ENCODE results near the gene ARFGAP1.
A peak's percentile ranks its signal among the peaks of the same experiment; 100 is the strongest.

ARFGAP1 gene

DNA sequence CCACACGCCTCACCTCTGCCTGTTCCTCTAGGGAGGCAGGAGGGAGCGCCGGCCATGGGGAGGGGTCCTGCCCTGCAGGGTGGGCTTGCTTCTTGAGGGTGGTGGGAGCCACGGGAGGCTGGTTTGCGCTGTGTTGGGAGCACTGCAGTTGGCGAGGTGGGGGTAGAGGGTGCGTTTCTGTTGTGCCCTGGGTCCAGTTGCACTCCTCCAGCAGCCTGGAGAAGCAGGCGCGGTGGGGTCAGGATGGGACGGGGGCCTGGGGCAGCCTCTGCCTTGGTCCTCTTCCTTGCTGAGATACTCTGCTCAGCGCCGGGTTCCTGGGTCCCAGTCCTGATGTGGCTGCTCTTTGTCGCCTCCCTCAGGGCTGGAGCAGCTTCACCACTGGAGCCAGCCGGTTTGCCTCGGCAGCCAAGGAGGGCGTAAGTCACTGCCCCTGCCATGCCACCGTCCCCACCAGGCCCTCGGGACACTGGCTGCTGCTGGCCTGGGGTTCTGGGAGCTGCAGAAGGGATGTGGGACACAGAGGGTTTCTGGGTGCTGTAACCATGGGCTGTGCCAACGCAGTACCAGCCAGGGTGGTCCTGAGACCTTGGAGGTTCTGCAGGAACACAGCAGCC is 8.4 kb downstream of the ARFGAP1 start:
- DNase-seq, result no peak

DNA sequence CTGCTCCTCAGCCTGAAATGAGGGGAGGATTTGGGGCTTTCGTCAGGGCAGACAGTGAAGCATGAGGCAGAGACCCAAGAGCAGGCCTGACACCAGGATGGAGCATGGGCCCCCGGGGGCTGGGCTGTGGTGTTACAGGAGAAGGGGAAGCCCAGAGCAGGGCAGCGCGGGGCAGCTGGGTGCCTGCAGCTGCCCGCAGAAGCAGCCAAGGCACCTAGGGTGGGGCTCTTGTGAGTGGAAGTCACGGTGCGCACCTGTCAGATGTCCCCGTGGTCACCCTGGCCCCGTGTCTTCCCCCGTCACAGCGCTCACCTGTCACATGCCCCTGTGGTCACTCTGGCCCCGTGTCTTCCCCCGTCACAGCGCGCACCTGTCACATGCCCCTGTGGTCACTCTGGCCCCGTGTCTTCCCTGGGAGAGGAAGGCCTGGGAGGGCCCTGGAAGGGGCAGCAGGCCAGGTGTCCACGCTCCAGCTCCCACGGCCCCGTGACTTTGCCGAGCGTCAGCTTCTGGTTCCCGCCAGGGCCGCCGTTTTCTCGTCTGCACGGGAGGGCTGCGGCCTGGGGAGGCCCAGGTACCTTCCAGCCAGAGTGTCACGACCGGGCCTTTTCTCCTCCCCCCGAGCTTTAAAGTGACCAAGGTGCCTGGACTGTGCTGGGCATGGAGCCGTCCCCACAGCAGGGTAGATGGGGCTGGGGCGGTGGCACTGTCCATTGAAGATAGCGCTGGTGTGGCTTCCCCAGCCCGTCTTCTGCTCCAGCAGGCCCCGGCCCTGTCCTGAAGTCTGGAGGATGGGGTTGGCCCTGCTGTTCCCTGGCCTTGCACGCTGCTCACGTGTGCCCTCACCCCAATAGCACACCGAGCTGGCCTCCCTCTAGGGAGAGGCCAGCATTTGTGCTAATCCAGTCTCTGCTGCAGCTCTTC is 9.4 kb downstream of the ARFGAP1 start:
- no peak for DNase-seq

DNA sequence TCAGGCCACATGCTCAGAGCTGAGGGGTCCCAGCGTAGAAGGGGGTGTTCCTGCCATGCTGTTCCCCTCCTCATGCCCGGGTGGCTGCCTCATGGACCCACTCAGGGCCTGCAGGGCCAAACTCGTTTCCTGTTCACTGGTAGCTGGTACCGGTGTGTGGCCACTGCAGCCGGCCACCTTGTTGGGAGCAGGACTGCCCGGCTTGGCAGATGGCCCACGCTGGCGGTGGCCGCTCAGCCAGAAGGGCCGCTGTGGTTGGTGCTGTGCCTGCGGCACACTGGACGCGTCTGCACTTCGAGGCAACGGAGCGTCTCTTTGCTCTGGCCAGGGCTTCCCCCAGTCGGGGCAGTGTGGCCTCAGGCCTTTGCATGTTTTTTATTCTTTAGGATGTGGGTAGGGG is 10.3 kb downstream of the ARFGAP1 start:
- DNase-seq, result no peak

DNA sequence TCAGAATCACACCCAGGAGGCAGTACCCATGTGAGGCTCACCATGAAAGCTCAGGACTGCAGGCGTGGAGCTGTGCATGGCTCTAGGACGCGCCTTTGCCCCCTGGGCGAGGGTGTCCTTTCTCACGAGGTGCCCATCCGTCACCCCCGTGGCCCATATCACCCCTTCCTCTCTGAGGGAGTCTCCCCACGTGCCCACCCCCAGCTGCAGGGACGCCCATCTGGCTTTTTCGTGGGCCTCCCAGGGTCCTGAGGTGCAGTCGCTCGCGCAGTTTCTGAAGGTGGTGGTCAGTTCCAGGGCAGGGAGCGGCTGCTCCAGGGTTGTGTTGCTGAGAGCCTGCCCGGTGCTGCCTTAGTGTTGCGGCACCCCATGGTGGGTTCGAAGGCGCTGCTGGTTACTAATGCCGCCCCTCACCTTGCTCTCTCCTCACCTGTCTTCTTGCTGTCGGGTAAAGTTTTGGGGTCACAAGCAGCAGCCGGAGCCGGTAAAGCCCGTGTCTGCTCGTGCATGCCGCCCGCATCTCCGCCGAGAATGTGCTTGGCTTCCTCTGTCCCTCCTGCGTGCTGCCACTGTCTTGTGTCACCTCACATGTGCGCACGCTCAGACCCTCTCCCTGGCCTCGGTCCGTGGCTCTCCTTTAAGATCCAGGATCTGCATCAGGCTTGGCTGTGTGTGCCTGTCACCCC is 10.9 kb downstream of the ARFGAP1 start:
- no peak for DNase-seq

DNA sequence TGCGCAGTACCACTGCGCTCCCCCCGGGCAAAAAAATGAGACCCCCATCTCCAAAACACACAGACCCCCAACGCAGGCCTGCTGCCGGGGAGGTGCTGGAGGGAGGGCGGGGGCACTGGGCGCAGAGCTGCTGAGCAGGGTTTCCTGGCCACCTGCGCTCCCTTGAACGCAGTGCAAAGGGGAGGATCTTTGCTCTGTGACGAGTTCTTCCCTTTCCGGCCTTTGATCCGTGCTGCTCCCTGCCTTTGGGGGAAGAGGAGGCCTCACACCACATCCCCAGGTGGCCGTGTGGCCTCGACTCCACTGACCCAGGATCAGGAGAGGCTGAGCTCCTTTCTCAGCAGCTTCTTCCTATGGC is 11.4 kb downstream of the ARFGAP1 start:
- DNase-seq, result no peak

DNA sequence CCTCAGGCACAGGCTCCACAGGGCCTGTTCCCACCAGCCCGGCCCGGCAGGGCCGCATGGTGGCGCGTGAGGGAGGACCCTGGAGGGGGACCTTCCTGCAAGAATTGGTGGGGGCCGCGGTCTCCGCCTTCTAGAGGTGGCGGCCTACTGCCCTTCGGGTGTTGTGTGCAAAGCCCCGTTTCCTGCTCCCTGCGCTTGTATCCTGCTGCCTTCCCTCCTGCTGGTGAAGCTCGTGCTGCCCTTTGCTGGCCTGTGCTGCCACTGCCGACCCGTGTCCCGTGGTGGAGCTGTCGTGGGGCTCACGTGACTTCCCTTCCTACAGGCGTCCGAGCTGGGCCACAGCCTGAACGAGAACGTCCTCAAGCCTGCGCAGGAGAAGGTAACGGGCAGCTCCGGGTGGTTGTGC is 11.9 kb downstream of the ARFGAP1 start:
- DNase-seq, result no peak

DNA sequence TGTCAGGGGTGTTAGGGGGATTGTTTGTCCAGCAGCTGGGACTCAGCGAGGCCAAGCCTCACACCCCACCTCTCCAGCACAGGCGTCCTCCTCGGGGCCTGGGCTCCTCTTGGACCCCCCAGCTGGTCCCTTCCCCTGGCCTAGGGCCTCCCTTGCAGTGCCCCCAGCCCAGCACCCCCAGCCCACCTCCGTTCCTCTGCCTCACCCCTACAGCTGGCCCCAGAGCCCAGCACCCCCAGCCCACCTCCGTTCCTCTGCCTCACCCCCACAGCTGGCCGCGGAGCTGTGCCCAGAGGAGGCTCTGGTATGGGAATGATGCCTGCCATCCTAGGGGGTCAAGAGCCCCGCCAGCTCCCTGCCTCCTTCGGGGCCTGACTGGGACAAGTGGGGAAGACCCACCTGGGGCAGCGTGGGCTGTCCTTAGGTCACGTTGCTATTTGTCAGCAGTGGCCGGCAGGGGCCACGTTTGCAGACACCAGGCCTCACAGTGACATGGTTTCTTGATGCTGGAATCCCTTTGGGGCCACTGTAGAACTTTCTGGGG is 12.4 kb downstream of the ARFGAP1 start:
- DNase-seq, result no peak

DNA sequence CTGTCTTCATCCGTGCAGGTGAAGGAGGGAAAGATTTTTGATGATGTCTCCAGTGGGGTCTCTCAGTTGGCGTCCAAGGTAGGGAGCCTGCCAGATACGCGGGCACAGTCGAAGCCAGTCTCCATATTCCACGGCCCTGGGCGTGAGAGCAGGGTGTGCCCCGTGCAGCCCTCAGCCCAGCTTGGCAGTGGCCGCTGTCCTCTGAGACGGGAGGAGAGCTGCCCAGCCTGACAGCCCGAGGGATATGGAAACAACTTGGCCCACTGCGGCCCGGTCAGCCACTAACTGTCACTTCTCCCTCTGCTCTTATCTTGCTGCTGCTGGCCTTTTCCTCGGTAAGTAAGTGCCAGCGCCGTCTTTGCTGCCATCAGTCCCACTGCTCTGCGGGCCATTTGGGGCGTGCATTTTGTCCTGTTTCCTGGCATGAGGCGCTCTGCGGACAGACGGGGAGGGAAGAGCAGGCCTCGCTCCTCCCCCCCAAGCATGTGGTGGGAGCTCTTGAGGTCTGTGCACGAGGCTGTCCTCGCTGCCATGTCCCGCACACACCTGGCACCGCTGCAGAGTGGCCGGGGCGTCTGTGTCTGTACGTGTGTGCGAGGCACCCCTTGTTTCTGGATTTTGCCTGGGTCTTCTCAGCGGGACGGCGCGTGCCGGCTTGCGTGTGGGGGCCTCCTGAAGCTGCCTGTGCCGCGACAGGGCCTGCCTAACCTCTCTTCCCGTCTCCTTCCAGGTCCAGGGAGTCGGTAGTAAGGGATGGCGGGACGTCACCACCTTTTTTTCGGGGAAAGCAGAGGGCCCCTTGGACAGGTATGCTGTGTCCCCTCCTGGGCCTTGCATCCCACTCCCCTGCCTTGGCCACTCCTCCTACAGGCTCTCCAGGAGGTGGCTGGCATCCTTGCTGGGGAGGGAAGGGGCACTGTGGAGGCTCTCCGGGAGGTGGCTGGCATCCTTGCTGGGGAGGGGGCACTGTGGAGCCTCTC is 13.3 kb downstream of the ARFGAP1 start:
- DNase-seq, result no peak

DNA sequence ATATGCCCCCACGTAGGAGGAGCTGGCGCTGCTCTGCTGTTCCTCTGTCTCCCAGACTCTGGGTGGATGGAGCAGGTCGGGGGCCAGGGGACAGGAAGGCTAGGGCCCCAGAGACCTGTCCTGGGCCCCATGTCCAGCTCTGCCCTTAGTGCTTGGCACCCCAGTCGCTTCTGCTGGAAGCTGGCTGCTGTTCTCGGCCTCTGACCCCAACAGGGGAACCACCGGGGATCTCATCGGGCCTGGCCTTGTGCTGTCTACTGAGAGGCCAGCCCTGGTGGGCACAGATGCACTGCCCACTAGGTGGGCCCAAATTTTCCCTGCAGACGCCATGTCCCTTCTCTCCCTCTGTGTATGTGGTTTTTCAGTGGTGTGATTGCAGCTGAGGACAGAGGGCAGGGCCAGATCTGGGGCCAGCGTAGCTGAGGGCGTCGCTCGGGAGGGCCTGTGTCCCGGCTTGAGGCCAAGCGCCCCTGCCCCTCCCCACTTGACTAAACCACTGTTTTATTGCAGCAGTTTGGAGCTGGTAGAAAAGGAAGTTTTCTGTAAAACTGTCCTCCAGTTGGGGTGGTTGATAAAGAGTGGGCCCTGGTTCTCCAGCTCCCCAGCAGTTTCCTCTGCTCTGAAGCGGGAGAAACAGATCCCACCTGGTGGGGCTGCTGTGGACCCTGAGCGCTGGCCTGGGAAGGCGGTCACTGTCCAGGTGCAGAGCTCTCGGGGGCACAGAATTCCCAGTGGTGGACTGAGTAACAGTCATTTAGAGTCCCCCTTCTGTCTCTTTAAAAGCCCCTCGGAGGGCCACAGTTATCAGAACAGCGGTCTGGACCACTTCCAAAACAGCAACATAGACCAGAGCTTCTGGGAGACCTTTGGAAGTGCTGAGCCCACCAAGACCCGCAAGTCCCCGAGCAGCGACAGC is 14.4 kb downstream of the ARFGAP1 start:
- no peak for DNase-seq

DNA sequence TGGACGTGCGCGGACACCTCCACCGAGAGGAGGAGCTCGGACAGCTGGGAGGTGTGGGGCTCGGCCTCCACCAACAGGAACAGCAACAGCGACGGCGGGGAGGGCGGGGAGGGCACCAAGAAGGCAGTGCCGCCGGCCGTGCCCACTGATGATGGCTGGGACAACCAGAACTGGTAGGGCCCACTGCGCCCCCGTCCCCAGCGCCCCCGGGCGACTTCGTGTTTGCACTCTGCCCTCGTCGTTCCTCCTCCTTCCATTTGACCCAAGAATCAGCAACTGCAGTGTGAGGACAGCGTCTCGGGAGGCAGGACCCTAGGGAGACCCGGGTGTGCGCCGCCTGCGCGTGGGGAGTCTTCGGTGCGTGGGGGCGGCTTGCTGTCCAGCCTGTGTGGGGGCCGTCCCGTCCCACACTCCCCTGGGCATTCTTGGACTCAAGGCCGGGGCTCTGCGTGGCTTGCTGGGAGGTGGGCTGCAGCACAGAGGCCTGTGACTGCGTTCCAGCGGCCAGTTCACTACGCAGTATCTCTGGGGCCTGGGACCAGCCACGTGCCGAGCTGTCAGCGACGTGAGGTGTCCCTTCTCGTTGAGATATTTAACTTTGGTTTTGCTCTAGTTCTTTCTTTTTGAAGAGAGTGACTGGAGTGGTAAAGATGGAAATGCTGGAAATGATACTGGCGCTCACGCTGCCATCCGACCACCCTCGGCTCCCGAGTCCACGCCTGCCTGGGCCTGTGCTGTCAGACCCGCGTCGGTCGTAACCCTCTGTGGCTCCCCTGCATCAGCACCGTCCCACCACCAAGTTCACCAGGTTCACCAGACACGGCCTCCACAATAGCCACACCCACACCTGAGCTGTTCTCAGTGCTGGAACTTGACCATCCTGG is 15.3 kb downstream of the ARFGAP1 start:
- no peak for DNase-seq

DNA sequence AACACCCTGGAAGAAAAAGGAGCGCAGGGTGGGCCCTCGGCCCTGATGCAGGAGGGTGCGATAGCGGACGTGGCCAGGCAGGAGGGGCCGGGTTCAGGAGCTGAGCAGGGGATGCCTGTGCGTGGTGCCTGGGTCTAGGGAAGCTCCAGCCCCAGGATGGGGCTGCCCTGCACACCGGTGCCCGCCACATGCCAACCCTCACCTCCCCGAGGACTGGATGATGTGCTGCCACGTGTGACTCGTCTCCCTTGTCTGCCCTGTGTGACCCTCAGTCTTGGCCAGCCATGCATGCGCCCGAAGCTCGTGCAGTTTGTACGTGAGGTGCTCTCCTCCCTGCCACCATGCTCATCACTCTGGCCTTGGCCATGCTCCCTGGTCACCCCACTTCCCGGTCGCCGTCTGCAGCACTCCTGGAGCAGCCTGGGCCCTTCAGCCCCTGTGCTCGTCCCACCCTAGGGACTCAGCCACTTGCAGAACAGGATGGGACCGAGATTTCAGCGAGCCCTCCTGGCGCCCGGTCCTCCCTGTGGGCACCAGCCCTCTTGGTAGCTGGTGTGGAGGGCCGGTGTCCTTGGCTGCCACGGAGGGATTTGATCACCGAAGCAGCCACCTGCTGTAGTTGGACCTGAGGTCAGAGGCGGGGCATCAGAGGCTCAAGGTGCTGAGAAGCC is 16.1 kb downstream of the ARFGAP1 start:
- no peak for DNase-seq

DNA sequence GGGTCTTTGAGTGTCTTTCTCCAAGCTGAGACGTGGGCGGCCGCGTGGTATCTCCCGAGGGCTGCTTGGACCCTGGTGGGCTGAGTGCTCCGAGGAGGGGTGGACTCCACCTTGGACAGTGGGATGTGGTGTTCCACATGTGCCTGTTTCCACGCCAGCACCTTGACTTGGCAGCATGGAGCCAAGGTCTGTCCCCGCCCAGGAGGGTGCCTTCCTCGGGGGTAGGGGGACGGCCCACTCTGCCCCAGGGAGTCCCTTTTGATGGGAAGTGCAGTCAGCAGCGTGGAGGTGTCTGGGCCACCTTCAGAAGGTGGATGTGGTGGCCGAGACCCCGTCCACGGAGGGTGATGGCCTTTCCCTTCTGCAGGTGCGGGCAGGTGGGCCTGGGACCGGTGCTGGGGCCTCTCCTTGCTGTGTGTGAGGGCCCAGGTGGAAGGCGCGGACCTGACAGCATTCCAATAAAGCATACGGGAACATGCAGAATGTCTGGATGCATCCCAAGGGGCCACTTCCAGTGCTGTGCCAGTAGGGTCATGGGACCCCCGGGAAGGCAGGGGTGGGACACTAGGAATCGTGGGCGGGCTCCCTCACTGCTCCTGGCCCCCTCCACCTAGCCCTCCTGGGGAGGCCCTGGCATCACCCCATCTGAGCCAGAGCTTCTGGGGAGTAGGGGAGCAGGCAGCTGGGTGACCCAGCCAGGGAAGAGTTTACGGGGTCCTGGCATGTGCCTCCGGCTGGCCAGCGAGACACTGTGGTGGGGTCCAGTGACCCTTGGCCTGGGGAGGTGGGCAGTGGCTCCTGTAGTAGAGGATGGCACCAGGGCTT is 16.9 kb downstream of the ARFGAP1 start:
- DNase-seq, result no peak

DNA sequence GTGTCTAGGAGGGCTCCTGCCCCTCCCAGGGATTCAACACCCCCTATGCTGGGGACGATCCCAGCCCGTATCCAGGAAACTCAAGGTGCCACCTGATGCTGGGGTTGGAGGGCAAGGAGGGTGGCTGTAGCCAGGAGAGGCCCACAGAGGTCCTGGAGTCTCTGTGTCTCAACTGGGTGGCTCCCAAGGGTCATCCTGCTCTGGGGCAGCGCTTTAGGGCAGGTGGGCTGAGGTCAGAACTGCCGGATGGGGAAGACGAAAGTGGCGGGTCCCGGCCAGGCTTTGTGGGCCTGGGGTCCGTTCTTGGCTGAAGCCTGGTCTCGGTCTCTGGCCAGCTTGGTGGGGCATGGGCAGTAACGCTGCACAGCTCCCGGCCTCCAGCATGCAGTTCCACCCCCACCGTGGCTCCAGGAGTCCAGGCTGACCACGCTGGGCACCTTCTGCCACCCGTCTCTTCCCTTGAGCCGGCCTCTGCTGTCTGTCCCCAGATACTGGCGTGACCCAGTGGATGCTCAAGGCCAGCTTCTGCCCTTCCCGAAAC is 17.6 kb downstream of the ARFGAP1 start:
- DNase-seq, result no peak

DNA sequence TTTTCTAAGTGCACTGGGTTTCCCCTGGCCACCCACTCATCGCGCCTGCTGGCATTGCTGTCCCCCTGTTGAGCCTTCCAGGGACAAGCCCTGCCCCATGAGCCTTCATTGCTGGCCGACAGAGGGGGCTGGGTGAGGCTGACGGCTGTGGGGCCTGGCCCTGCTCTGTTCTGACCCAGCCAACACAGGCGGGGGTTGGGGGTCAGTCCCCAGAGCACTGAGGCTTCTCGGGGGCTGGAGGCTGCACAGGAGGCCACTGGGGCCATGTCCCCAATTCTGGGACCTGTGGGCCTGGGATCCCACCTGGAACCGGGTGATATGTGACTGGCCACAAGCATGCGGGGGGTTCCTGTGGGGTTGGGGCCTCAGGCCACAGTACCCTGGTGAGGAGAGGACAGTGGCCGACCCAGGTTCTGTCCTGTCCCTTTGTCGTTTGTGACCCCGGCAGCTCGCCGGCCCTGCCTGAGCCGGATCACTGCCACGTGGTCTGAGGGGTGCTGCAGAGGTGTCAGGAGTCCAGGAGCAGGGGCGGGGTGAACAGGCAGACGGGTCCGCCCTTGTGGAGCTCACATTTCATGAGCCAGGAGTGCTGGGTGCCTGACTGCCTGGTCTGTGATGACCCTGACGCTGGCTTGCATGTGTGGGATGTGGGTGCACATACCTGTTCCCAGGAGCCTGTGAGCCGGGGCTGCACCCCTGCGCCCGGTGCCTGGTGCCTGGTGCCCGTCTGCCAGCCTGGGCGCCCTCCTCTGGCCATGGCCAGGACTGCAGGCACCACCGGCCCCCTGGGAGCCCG is 18.3 kb downstream of the ARFGAP1 start:
- peak; percentile 54 for DNase-seq

DNA sequence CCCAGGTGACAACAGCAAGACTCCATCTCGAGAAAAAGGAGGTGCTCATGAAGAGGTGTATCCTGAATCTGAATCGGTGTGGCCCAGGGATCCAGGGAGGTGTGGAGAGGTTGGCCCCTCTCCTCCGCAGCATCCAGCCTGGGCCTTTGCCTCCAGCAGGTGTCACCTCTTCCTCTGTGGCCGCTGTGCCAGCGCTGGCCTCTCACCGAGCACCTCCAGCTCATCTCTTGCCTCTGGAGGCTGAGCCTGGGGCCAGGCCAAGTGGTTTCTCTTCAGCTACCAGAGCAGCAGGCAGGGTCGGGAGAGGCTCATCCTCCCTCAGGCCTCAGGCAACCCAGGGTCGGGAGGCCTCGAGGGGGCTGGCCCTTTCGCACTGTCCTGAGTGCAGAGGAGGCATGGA is 19.2 kb downstream of the ARFGAP1 start:
- DNase-seq, result no peak

DNA sequence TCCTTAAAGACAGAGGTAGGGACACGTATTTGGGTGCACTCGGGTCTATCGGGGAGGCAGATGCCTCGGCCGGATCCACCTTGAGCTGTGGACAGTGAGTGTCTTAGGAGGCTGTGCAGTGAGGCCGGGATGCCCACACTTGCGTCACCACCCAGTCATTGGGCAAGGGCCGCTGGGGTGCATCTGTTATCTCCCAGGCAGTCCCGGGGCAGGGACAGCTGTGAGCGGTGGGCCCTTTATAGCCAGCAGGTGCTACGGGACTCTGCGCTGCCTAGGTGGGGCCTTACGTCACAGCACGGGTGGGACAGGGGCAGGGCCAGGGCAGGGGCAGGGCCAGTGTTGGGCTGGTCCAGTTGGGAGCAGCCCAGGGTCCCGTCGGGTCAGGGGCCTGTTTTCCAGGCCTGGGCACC is 19.7 kb downstream of the ARFGAP1 start:
- no peak for DNase-seq

DNA sequence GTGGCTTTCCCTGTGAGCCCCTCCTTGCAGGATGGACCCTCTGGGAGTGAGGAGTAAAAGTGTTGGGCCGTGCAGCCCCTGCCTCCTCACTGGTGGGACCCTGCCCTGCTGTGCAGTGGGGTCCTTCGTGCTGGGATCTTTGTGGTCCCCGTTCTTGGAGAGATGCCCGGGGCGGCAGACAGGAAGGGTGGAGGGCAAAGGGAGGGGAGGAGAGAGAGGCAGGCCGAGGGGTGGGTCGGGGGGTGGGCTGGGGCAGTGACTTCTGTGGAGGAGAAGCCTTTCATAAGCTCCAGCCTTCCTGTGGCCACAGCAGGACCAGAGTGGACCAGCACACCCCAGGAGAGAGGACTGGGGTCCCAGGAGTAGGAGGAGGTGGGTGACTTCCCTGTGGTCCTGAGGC is 20.3 kb downstream of the ARFGAP1 start, which contains the start of gene COL20A1:
COL20A1 (plus strand) TSS at position 283 of the 400 bp plus-strand sequence. CDS start 1,922 bp downstream, outside the sequence.
- no peak for DNase-seq
